H9 (cell line): ENCODE measurements around the gene CSF1R. TPM values are rescaled to one million over a fixed set of nuclear protein-coding genes. Genes with fewer than 3 reads are reported as not detected.

Experiments
- DNase-seq: peaks from one replicate; pipeline ENCODE4 v3.0.0-alpha.2; 2017
- H2AFZ ChIP-seq: one replicate; pipeline ENCODE4 v1.6.1; 2013; ENCODE audit warnings: mild to moderate bottlenecking, low read length, control low read depth, moderate library complexity
- H2AK5ac ChIP-seq: 2 replicates; pipeline ENCODE4 v1.6.1; 2013; ENCODE audit warnings: low read length, control low read depth, mixed read lengths; ENCODE audit not compliant: insufficient read length
- H2BK120ac ChIP-seq: one replicate; pipeline ENCODE4 v1.6.1; 2013; ENCODE audit warnings: low read depth, mild to moderate bottlenecking, low read length, control low read depth, inconsistent platforms; ENCODE audit not compliant: poor library complexity, severe bottlenecking
- H2BK12ac ChIP-seq: 2 replicates; pipeline ENCODE4 v1.6.1; 2013; ENCODE audit warnings: low read length, control low read depth, mixed read lengths, low read depth; ENCODE audit not compliant: insufficient read length
- H2BK15ac ChIP-seq: 2 replicates; pipeline ENCODE4 v1.6.1; 2013; ENCODE audit warnings: low read depth, low read length, control low read depth
- H2BK20ac ChIP-seq: one replicate; pipeline ENCODE4 v1.6.1; 2013; ENCODE audit warnings: low read depth, mild to moderate bottlenecking, low read length, control low read depth, inconsistent platforms; ENCODE audit not compliant: poor library complexity, severe bottlenecking
- H2BK5ac ChIP-seq: 2 replicates; pipeline ENCODE4 v1.6.1; 2013; ENCODE audit warnings: low read length, control low read depth, mixed read lengths; ENCODE audit not compliant: insufficient read length
- H3K14ac ChIP-seq: 2 replicates; pipeline ENCODE4 v1.6.1; 2013; ENCODE audit warnings: low read length, control low read depth; ENCODE audit not compliant: insufficient read depth
- H3K18ac ChIP-seq: 2 replicates; pipeline ENCODE4 v1.6.1; 2013; ENCODE audit warnings: low read depth, mild to moderate bottlenecking, mixed read lengths, low read length, control low read depth; ENCODE audit not compliant: insufficient read length
- H3K23ac ChIP-seq: 2 replicates; pipeline ENCODE4 v1.6.1; 2013; ENCODE audit warnings: low read length, control low read depth, mixed read lengths, low read depth; ENCODE audit not compliant: insufficient read length
- H3K23me2 ChIP-seq: 2 replicates; pipeline ENCODE4 v1.6.1; 2013; ENCODE audit warnings: low read depth, mild to moderate bottlenecking, mixed read lengths, low read length, control low read depth; ENCODE audit not compliant: insufficient read length, poor library complexity, severe bottlenecking
- H3K27ac ChIP-seq: 2 replicates; pipeline ENCODE4 v1.5.1; 2013; ENCODE audit warnings: low read length, control low read depth, mixed read lengths, low read depth; ENCODE audit not compliant: insufficient read length
- H3K27me3 ChIP-seq: 2 replicates; pipeline ENCODE4 v1.6.1; 2013; ENCODE audit warnings: low read length, control low read depth, inconsistent platforms; ENCODE audit not compliant: insufficient read depth
- H3K4ac ChIP-seq: 2 replicates; pipeline ENCODE4 v1.6.1; 2013; ENCODE audit warnings: low read depth, mild to moderate bottlenecking, control low read depth, inconsistent platforms, low read length, moderate library complexity
- H3K4me1 ChIP-seq: 2 replicates; pipeline ENCODE4 v1.6.1; 2013; ENCODE audit warnings: low read length, control low read depth, inconsistent platforms; ENCODE audit not compliant: insufficient read depth
- H3K4me2 ChIP-seq: 2 replicates; pipeline ENCODE4 v1.6.1; 2013; ENCODE audit warnings: low read length, control low read depth, mixed read lengths; ENCODE audit not compliant: insufficient read length, insufficient read depth
- H3K56ac ChIP-seq: 2 replicates; pipeline ENCODE4 v1.6.1; 2013; ENCODE audit warnings: low read depth, mild to moderate bottlenecking, mixed read lengths, low read length, control low read depth; ENCODE audit not compliant: insufficient read length
- H3K79me1 ChIP-seq: 2 replicates; pipeline ENCODE4 v1.6.1; 2013; ENCODE audit warnings: low read depth, mild to moderate bottlenecking, moderate library complexity, low read length, control low read depth, inconsistent platforms; ENCODE audit not compliant: insufficient read depth, poor library complexity, severe bottlenecking
- H3K79me2 ChIP-seq: 2 replicates; pipeline ENCODE4 v1.6.1; 2013; ENCODE audit warnings: low read length, control low read depth, inconsistent platforms; ENCODE audit not compliant: insufficient read depth
- H3K9ac ChIP-seq: 2 replicates; pipeline ENCODE4 v1.6.1; 2013; ENCODE audit warnings: low read length, control low read depth, mixed read lengths; ENCODE audit not compliant: insufficient read length; ENCODE audit errors: extremely low read depth
- H3K9me3 ChIP-seq: one replicate; pipeline ENCODE4 v1.6.1; 2013; ENCODE audit warnings: low read depth, low read length, inconsistent platforms; ENCODE audit not compliant: control insufficient read depth
- H3T11ph ChIP-seq: one replicate; pipeline ENCODE4 v1.6.1; 2013; ENCODE audit warnings: mild to moderate bottlenecking, low read length, control low read depth, inconsistent platforms
- H4K20me1 ChIP-seq: one replicate; pipeline ENCODE4 v1.6.1; 2013; ENCODE audit not compliant: control insufficient read depth, insufficient read length, insufficient read depth
- H4K5ac ChIP-seq: 2 replicates; pipeline ENCODE4 v1.6.1; 2013; ENCODE audit warnings: low read depth, mild to moderate bottlenecking, mixed read lengths, low read length, control low read depth; ENCODE audit not compliant: insufficient read length
- H4K8ac ChIP-seq: replicated peaks from 2 replicates; pipeline ENCODE4 v1.6.1; 2013; ENCODE audit warnings: low read length, control low read depth, mixed read lengths, low read depth; ENCODE audit not compliant: insufficient read length
- H4K91ac ChIP-seq: 2 replicates; pipeline ENCODE4 v1.6.1; 2013; ENCODE audit warnings: low read depth, mild to moderate bottlenecking, moderate library complexity, mixed read lengths, low read length, control low read depth; ENCODE audit not compliant: insufficient read length
- H3K27ac Mint-ChIP-seq, 3 experiments: 2 replicates in 2 of 3; 3 replicates in 1 of 3; pipeline ENCODE4 v1.8.0; 2020 to 2021; ENCODE audit warnings: mixed read lengths in 3 of 3, mild to moderate bottlenecking in 1 of 3, moderate library complexity in 1 of 3
- H3K27me3 Mint-ChIP-seq: 2 replicates; pipeline ENCODE4 v1.8.0; 2021; ENCODE audit warnings: low read depth, mild to moderate bottlenecking, moderate library complexity, mixed read lengths
- H3K36me3 Mint-ChIP-seq, 3 experiments: 2 replicates in 2 of 3; 3 replicates in 1 of 3; pipeline ENCODE4 v1.8.0; 2020 to 2021; ENCODE audit warnings: low read depth in 3 of 3, mixed read lengths in 3 of 3; ENCODE audit not compliant: insufficient read depth in 1 of 3
- H3K4me1 Mint-ChIP-seq, 2 experiments: 2 replicates each; pipeline ENCODE4 v1.8.0; 2020; ENCODE audit warnings: mixed read lengths in 2 of 2
- H3K4me3 Mint-ChIP-seq, 2 experiments: 2 replicates in 1 of 2; 3 replicates in 1 of 2; pipeline ENCODE4 v1.8.0; 2020 to 2021; ENCODE audit warnings: mild to moderate bottlenecking in 2 of 2, mixed read lengths in 2 of 2, moderate library complexity in 1 of 2
- H3K9me3 Mint-ChIP-seq, 2 experiments: 2 replicates in 1 of 2; 3 replicates in 1 of 2; pipeline ENCODE4 v1.8.0; 2020; ENCODE audit warnings: mild to moderate bottlenecking in 2 of 2, mixed read lengths in 2 of 2, moderate library complexity in 1 of 2
- CTCF ChIP-seq: fragments of 200-600 bp; sonication (generic); conservative IDR thresholded peaks from 3 replicates; pipeline ENCODE4 v1.8.0; 2021; ENCODE audit warnings: antibody characterized with exemption, mild to moderate bottlenecking
- WGBS: extraction: QIAGEN DNeasy Blood & Tissue Kit; methylation state at CpG from one replicate; pipeline ENCODE4 v1.1.7; 2013; ENCODE audit warnings: missing lambda C conversion rate, low lambda C conversion rate, mixed read lengths; ENCODE audit not compliant: insufficient read length; ENCODE audit errors: extremely low coverage; 5-methylcytosine and 5-hydroxymethylcytosine counted together
- total RNA-seq: library from RNA; stranded (reverse); gene quantifications from 2 replicates; pipeline ENCODE4 v1.2.1, GENCODE V29; 2021

The CSF1R gene
- total RNA-seq, 1 experiment from 2014 or later: 0.13 TPM

GRCh38 chr5:150131978-150132694 lies 45.8 kb upstream of the CSF1R start:
- no peak overlapping the region for H2BK15ac ChIP-seq
- TF ChIP-seq CTCF: no peak
- no peak overlapping the region for H3K9ac ChIP-seq
- no peaks in the 10 kb centered on the region for H3K9me3 ChIP-seq
- no peak overlapping the region for H3K4ac ChIP-seq
- Mint-ChIP-seq H3K9me3 (no peaks in the 10 kb centered on the region), H3K4me3 (no peak overlapping the region), H3K4me1 (peaks cover 30 to 33% of the 10 kb centered on the region in 2 experiments), H3K27ac (no peak overlapping the region), H3K27me3 (peaks cover 83% of the 10 kb centered on the region), H3K36me3 (no peaks in the 10 kb centered on the region; a peak in 1 of 7 replicates)
- no peaks in the 10 kb centered on the region for H3K79me2 ChIP-seq
- no peak overlapping the region for H2BK12ac ChIP-seq
- H2AFZ ChIP-seq: no peak overlapping the region
- no CpG with 5 or more reads among the region's 12 CpGs for WGBS
- no peak overlapping the region for H3K4me2 ChIP-seq
- no peak overlapping the region for H3K18ac ChIP-seq
- H3K27me3 ChIP-seq: no peaks in the 10 kb centered on the region
- H4K20me1 ChIP-seq: peaks cover under 1% of the 10 kb centered on the region
- no peaks in the 10 kb centered on the region for H3K79me1 ChIP-seq
- no peak for DNase-seq
- H3T11ph ChIP-seq: no peak overlapping the region
- no peaks in the 10 kb centered on the region for H3K23me2 ChIP-seq
- H3K4me1 ChIP-seq: peaks cover 3% of the 10 kb centered on the region; the same call in 1 of the 2 replicates
- H2AK5ac ChIP-seq: no peak overlapping the region
- H2BK5ac ChIP-seq: no peak overlapping the region
- no peak overlapping the region for H4K91ac ChIP-seq
- H4K8ac ChIP-seq: no peak overlapping the region
- no peak overlapping the region for H2BK120ac ChIP-seq
- no peak overlapping the region for H3K14ac ChIP-seq
- H3K56ac ChIP-seq: no peak overlapping the region
- no peak overlapping the region for H3K27ac ChIP-seq
- no peak overlapping the region for H4K5ac ChIP-seq
- H3K23ac ChIP-seq: no peak overlapping the region
- no peak overlapping the region for H2BK20ac ChIP-seq
